ENCODE measurements around the gene RABGAP1L. TPM values are rescaled to one million over a fixed set of nuclear protein-coding genes. Genes with fewer than 3 reads are reported as not detected.
"Not testable (repeated sequence)": the region's sequence is repeated elsewhere in the genome, so short reads cannot be mapped to it uniquely, and the experiment has no call there.

The RABGAP1L gene
- total and polyA plus RNA-seq, 5 experiments from 2014 or later, result 36.8 to 93.6 (median 59.8) TPM

- POLR2A ChIA-PET, result no interaction called here
- DNase-seq (no peak), ATAC-seq (no peak)
- Mint-ChIP-seq H3K9me3 (peaks cover 0 to 27% (median 13%) of the 10 kb centered on the region in 9 donors), H3K4me1 (peaks cover 0 to 6% (median 2%) of the 10 kb centered on the region in 4 donors), H3K27me3 (no peaks in the 10 kb centered on the region), H3K36me3 (peaks cover 12 to 61% (median 29%) of the 10 kb centered on the region in 3 donors), H3K27ac (no peak overlapping the region), H3K4me3 (no peak overlapping the region)
These were observed 445.9 kb downstream of the RABGAP1L start for GRCh38 chr1:174605198-174605597.

GRCh38 chr1:174606471-174606870, 447.2 kb downstream of the RABGAP1L start:
- H3K27ac Mint-ChIP-seq, result no peak overlapping the region
- no peak for ATAC-seq
- peaks cover 0 to 24% (median 12%) of the 10 kb centered on the region in 9 donors for H3K9me3 Mint-ChIP-seq
- no peak overlapping the region for H3K4me3 Mint-ChIP-seq
- DNase-seq, result no peak
- H3K27me3 Mint-ChIP-seq, result no peaks in the 10 kb centered on the region
- peaks cover 9 to 52% (median 25%) of the 10 kb centered on the region in 3 donors for H3K36me3 Mint-ChIP-seq
- POLR2A ChIA-PET, result no interaction called here
- peaks cover 0 to 5% (median 2%) of the 10 kb centered on the region in 4 donors for H3K4me1 Mint-ChIP-seq

GRCh38 chr1:174617905-174618304, 458.6 kb downstream of the RABGAP1L start:
- Mint-ChIP-seq H3K9me3 (peaks cover 6 to 45% (median 22%) of the 10 kb centered on the region in 9 donors), H3K36me3 (peaks cover 9 to 58% (median 19%) of the 10 kb centered on the region in 3 donors)
- ATAC-seq, H3K27me3 Mint-ChIP-seq, H3K27ac Mint-ChIP-seq, H3K4me3 Mint-ChIP-seq, H3K4me1 Mint-ChIP-seq, DNase-seq, POLR2A ChIA-PET: not testable (repeated sequence)

- Mint-ChIP-seq H3K27ac (no peak overlapping the region), H3K4me1 (peaks cover 0 to 1% (median 0%) of the 10 kb centered on the region in 4 donors), H3K27me3 (no peaks in the 10 kb centered on the region), H3K36me3 (peaks cover 2 to 56% (median 18%) of the 10 kb centered on the region in 3 donors), H3K9me3 (peaks cover 7 to 45% (median 30%) of the 10 kb centered on the region in 9 donors), H3K4me3 (no peak overlapping the region)
- POLR2A ChIA-PET, result no interaction called here
- ATAC-seq (no peak), DNase-seq (no peak)
These were observed 464.2 kb downstream of the RABGAP1L start for GRCh38 chr1:174623324-174624035.

- ATAC-seq, result no peak
- Mint-ChIP-seq H3K9me3 (peaks cover 3 to 29% (median 12%) of the 10 kb centered on the region in 9 donors), H3K27me3 (no peaks in the 10 kb centered on the region), H3K4me1 (peaks cover 0 to 1% (median 0%) of the 10 kb centered on the region in 4 donors), H3K36me3 (peaks cover 2 to 50% (median 19%) of the 10 kb centered on the region in 3 donors), H3K4me3 (no peak overlapping the region), H3K27ac (peak overlapping the region in 1 of 10 donors; percentile 53)
- no peak for DNase-seq
- POLR2A ChIA-PET, result no interaction called here
These were observed 467.0 kb downstream of the RABGAP1L start for GRCh38 chr1:174626031-174627025.

GRCh38 chr1:174637487-174637886, 478.2 kb downstream of the RABGAP1L start:
- no peak for ATAC-seq
- POLR2A ChIA-PET, result no interaction called here
- DNase-seq, result no peak
- H3K9me3 Mint-ChIP-seq, result peaks cover 0 to 11% (median 8%) of the 10 kb centered on the region in 9 donors
- no peak overlapping the region for H3K4me3 Mint-ChIP-seq
- peaks cover 0 to 6% (median under 1%) of the 10 kb centered on the region in 4 donors for H3K4me1 Mint-ChIP-seq
- H3K27ac Mint-ChIP-seq, result no peak overlapping the region
- peaks cover 12 to 26% (median 22%) of the 10 kb centered on the region in 3 donors for H3K36me3 Mint-ChIP-seq
- no peaks in the 10 kb centered on the region for H3K27me3 Mint-ChIP-seq

GRCh38 chr1:174639461-174639860, 480.1 kb downstream of the RABGAP1L start:
- Mint-ChIP-seq H3K36me3 (peaks cover 13 to 27% (median 23%) of the 10 kb centered on the region in 3 donors), H3K4me1 (peaks cover 0 to 6% (median 2%) of the 10 kb centered on the region in 4 donors), H3K27me3 (no peaks in the 10 kb centered on the region), H3K9me3 (peaks cover 0 to 12% (median 8%) of the 10 kb centered on the region in 9 donors), H3K27ac (no peak overlapping the region), H3K4me3 (no peak overlapping the region)
- ATAC-seq, result no peak
- DNase-seq, result no peak
- POLR2A ChIA-PET, result no interaction called here

- H3K4me1 Mint-ChIP-seq, result peaks cover 0 to 6% (median 2%) of the 10 kb centered on the region in 4 donors
- POLR2A ChIA-PET, result no interaction called here
- DNase-seq (no peak), ATAC-seq (no peak)
- no peaks in the 10 kb centered on the region for H3K27me3 Mint-ChIP-seq
- H3K27ac Mint-ChIP-seq, result no peak overlapping the region
- no peak overlapping the region for H3K4me3 Mint-ChIP-seq
- H3K36me3 Mint-ChIP-seq, result peaks cover 18 to 37% (median 23%) of the 10 kb centered on the region in 3 donors
- peaks cover 0 to 17% (median 10%) of the 10 kb centered on the region in 9 donors for H3K9me3 Mint-ChIP-seq
These were observed 481.5 kb downstream of the RABGAP1L start for GRCh38 chr1:174640783-174641182.

- H3K27me3 Mint-ChIP-seq, result no peaks in the 10 kb centered on the region
- no peak for DNase-seq
- ATAC-seq, result no peak
- no peak overlapping the region for H3K27ac Mint-ChIP-seq
- POLR2A ChIA-PET, result no interaction called here
- H3K36me3 Mint-ChIP-seq, result peaks cover 12 to 37% (median 13%) of the 10 kb centered on the region in 3 donors
- H3K4me1 Mint-ChIP-seq, result peaks cover 0 to 18% (median 9%) of the 10 kb centered on the region in 4 donors
- peaks cover 3 to 27% (median 12%) of the 10 kb centered on the region in 9 donors for H3K9me3 Mint-ChIP-seq
- no peak overlapping the region for H3K4me3 Mint-ChIP-seq
These were observed 483.1 kb downstream of the RABGAP1L start for GRCh38 chr1:174642393-174642792.

GRCh38 chr1:174643206-174643605, 483.9 kb downstream of the RABGAP1L start:
- Mint-ChIP-seq H3K27me3 (peaks cover 0 to 3% (median 0%) of the 10 kb centered on the region in 5 donors), H3K36me3 (peaks cover 9 to 36% (median 12%) of the 10 kb centered on the region in 3 donors), H3K4me3 (no peak overlapping the region), H3K9me3 (peaks cover 0 to 28% (median 11%) of the 10 kb centered on the region in 9 donors), H3K4me1 (peaks cover 0 to 20% (median 12%) of the 10 kb centered on the region in 4 donors), H3K27ac (no peak overlapping the region)
- no peak for DNase-seq
- ATAC-seq, result no peak
- POLR2A ChIA-PET, result no interaction called here

- H3K4me3 Mint-ChIP-seq, POLR2A ChIA-PET, ATAC-seq, H3K27ac Mint-ChIP-seq, H3K27me3 Mint-ChIP-seq, DNase-seq: not testable (repeated sequence)
- Mint-ChIP-seq H3K9me3 (peaks cover 0 to 54% (median 24%) of the 10 kb centered on the region in 9 donors), H3K4me1 (peaks cover 0 to 14% (median 11%) of the 10 kb centered on the region in 4 donors), H3K36me3 (peaks cover 14 to 49% (median 37%) of the 10 kb centered on the region in 3 donors)
These were observed 490.3 kb downstream of the RABGAP1L start for GRCh38 chr1:174649572-174649971.

- Mint-ChIP-seq H3K9me3 (peaks cover 0 to 44% (median 17%) of the 10 kb centered on the region in 9 donors), H3K4me3 (no peak overlapping the region), H3K27ac (no peak overlapping the region), H3K4me1 (peaks cover 0 to 7% (median under 1%) of the 10 kb centered on the region in 4 donors), H3K27me3 (peaks cover 0 to 4% (median 0%) of the 10 kb centered on the region in 5 donors), H3K36me3 (peaks cover 13 to 50% (median 30%) of the 10 kb centered on the region in 3 donors)
- DNase-seq (no peak), ATAC-seq (no peak)
- POLR2A ChIA-PET, result no interaction called here
These were observed 493.4 kb downstream of the RABGAP1L start for GRCh38 chr1:174652569-174653280.

Measured in naive thymus-derived CD8-positive, alpha-beta T cell (primary cell).